Measurements from ENCODE around the gene DCST2. TPM values are rescaled to one million over a fixed set of nuclear protein-coding genes. Genes with fewer than 3 reads are reported as not detected.
A peak's percentile ranks its signal among the peaks of the same experiment; 100 is the strongest.

Gene DCST2
- total RNA-seq, 1 experiment from 2014 or later = not detected

GRCh38 chr1:155010211-155010918, 23.2 kb downstream of the DCST2 start:
- DNase-seq (ENCODE audit: low spot score) = no peak

- no peak for DNase-seq (ENCODE audit: low spot score)
These were observed 23.8 kb downstream of the DCST2 start for GRCh38 chr1:155009742-155010141.

- DNase-seq (ENCODE audit: low spot score) = no peak
These were observed 24.3 kb downstream of the DCST2 start for GRCh38 chr1:155009221-155009711.

GRCh38 chr1:155008015-155008941, 25.3 kb downstream of the DCST2 start:
- DNase-seq (ENCODE audit: low spot score) = no peak

GRCh38 chr1:155007251-155007828, 26.2 kb downstream of the DCST2 start:
- DNase-seq (ENCODE audit: low spot score) = no peak

GRCh38 chr1:155006601-155007101, 26.9 kb downstream of the DCST2 start:
- no peak for DNase-seq (ENCODE audit: low spot score)

- peak; percentile 49 for DNase-seq (ENCODE audit: low spot score)
These were observed 28.2 kb downstream of the DCST2 start for GRCh38 chr1:155005076-155006011.

GRCh38 chr1:155004352-155005075, 29.1 kb downstream of the DCST2 start:
- no peak for DNase-seq (ENCODE audit: low spot score)

GRCh38 chr1:155003766-155004351, 29.7 kb downstream of the DCST2 start:
- DNase-seq (ENCODE audit: low spot score) = peak; percentile 64

GRCh38 chr1:155003227-155003765, 30.3 kb downstream of the DCST2 start:
- no peak for DNase-seq (ENCODE audit: low spot score)

- no peak for DNase-seq (ENCODE audit: low spot score)
These were observed 30.9 kb downstream of the DCST2 start, which contains the start of gene ZBTB7B for GRCh38 chr1:155002464-155003226. Gene ZBTB7B (plus strand): TSS chr1:155002802. CDS start chr1:155014661, 11,859 bp downstream.

- peak; percentile 99 for DNase-seq (ENCODE audit: low spot score)
These were observed 31.7 kb downstream of the DCST2 start for GRCh38 chr1:155001675-155002463.

GRCh38 chr1:155001425-155001674, 32.2 kb downstream of the DCST2 start:
- no peak for DNase-seq (ENCODE audit: low spot score)

GRCh38 chr1:155000726-155001424, 32.7 kb downstream of the DCST2 start:
- DNase-seq (ENCODE audit: low spot score) = peak; percentile 79

GRCh38 chr1:155000411-155000725, 33.2 kb downstream of the DCST2 start:
- DNase-seq (ENCODE audit: low spot score) = no peak

GRCh38 chr1:154999571-155000410, 33.8 kb downstream of the DCST2 start:
- no peak for DNase-seq (ENCODE audit: low spot score)

All from H4 (cell line).